ENCODE measurements around the gene MBL2. TPM values are rescaled to one million over a fixed set of nuclear protein-coding genes. Genes with fewer than 3 reads are reported as not detected.

Gene MBL2
- total RNA-seq, 1 donor: under 0.01 TPM

DNA sequence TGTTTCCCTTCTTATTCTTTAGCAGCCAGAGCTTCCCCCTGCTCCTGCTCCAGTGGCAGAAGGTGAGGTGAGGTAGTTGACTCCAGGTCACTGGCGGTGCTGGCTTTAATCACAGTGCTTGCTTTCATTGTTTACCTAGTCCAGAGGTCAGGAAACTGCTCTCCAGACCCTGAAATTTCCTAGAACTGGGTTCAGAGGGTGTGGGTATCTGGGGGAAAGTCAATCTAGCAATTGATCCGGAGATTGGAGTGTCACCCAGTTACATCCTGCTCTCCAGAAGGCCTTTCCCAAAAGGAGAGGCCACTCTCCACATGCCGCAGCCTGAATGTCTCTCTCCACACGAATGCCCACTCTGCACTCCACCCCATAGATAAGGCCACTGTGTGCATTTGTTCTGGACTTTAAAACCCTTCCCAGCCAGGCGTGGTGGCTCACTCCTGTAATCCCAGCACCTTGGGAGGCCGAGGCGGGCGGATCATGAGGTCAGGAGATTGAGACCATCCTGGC is 2.1 kb upstream of the MBL2 start:
- TF ChIP-seq, protein P1, sequence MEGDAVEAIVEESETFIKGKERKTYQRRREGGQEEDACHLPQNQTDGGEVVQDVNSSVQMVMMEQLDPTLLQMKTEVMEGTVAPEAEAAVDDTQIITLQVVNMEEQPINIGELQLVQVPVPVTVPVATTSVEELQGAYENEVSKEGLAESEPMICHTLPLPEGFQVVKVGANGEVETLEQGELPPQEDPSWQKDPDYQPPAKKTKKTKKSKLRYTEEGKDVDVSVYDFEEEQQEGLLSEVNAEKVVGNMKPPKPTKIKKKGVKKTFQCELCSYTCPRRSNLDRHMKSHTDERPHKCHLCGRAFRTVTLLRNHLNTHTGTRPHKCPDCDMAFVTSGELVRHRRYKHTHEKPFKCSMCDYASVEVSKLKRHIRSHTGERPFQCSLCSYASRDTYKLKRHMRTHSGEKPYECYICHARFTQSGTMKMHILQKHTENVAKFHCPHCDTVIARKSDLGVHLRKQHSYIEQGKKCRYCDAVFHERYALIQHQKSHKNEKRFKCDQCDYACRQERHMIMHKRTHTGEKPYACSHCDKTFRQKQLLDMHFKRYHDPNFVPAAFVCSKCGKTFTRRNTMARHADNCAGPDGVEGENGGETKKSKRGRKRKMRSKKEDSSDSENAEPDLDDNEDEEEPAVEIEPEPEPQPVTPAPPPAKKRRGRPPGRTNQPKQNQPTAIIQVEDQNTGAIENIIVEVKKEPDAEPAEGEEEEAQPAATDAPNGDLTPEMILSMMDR (IDR thresholded peaks at IDR 0.05; ENCODE audit: extremely low read depth, low read depth, low read length): no peak
- Histone ChIP-seq H3K79me2 (ENCODE audit: insufficient read depth, low read length) (no peaks in the 10 kb centered on the region), H2AFZ (ENCODE audit: low read length) (no peak overlapping the region), H3K4me2 (ENCODE audit: insufficient read depth, low read length) (no peak overlapping the region), H3K4me3 (ENCODE audit: insufficient read depth, low read length) (no peak overlapping the region), H3K4me1 (ENCODE audit: insufficient read depth, low read length) (no peaks in the 10 kb centered on the region), H3K27me3 (ENCODE audit: insufficient read depth, low read length) (no peaks in the 10 kb centered on the region), H4K20me1 (ENCODE audit: insufficient read depth, low read length) (no peaks in the 10 kb centered on the region), H3K27ac (ENCODE audit: low read depth, low read length) (no peak overlapping the region), H3K9me3 (ENCODE audit: low read depth, low read length) (no peaks in the 10 kb centered on the region), H3K36me3 (ENCODE audit: insufficient read depth, low read length) (no peaks in the 10 kb centered on the region)
- no peak for DNase-seq (ENCODE audit: insufficient read length, low spot score, missing footprints)

- no peak overlapping the region for H2AFZ ChIP-seq (ENCODE audit: low read length)
- no peak overlapping the region for H3K4me3 ChIP-seq (ENCODE audit: insufficient read depth, low read length)
- H3K27ac ChIP-seq (ENCODE audit: low read depth, low read length): no peak overlapping the region
- H3K36me3 ChIP-seq (ENCODE audit: insufficient read depth, low read length): no peaks in the 10 kb centered on the region
- H3K4me2 ChIP-seq (ENCODE audit: insufficient read depth, low read length): no peak overlapping the region
- TF ChIP-seq, protein P1 (IDR thresholded peaks at IDR 0.05; ENCODE audit: extremely low read depth, low read depth, low read length): no peak
- DNase-seq (ENCODE audit: insufficient read length, low spot score, missing footprints): no peak
- H3K9me3 ChIP-seq (ENCODE audit: low read depth, low read length): no peaks in the 10 kb centered on the region
- no peaks in the 10 kb centered on the region for H4K20me1 ChIP-seq (ENCODE audit: insufficient read depth, low read length)
- no peaks in the 10 kb centered on the region for H3K4me1 ChIP-seq (ENCODE audit: insufficient read depth, low read length)
- no peaks in the 10 kb centered on the region for H3K27me3 ChIP-seq (ENCODE audit: insufficient read depth, low read length)
- no peaks in the 10 kb centered on the region for H3K79me2 ChIP-seq (ENCODE audit: insufficient read depth, low read length)
These were observed 1.6 kb upstream of the MBL2 start for GRCh38 chr10:52774182-52774581.

- no peak overlapping the region for H3K4me3 ChIP-seq (ENCODE audit: insufficient read depth, low read length)
- no peaks in the 10 kb centered on the region for H4K20me1 ChIP-seq (ENCODE audit: insufficient read depth, low read length)
- TF ChIP-seq, protein P1 (IDR thresholded peaks at IDR 0.05; ENCODE audit: extremely low read depth, low read depth, low read length): no peak
- H2AFZ ChIP-seq (ENCODE audit: low read length): no peak overlapping the region
- no peak for DNase-seq (ENCODE audit: insufficient read length, low spot score, missing footprints)
- no peak overlapping the region for H3K4me2 ChIP-seq (ENCODE audit: insufficient read depth, low read length)
- no peak overlapping the region for H3K27ac ChIP-seq (ENCODE audit: low read depth, low read length)
- H3K27me3 ChIP-seq (ENCODE audit: insufficient read depth, low read length): no peaks in the 10 kb centered on the region
- no peaks in the 10 kb centered on the region for H3K36me3 ChIP-seq (ENCODE audit: insufficient read depth, low read length)
- H3K4me1 ChIP-seq (ENCODE audit: insufficient read depth, low read length): no peaks in the 10 kb centered on the region
- no peaks in the 10 kb centered on the region for H3K79me2 ChIP-seq (ENCODE audit: insufficient read depth, low read length)
- no peaks in the 10 kb centered on the region for H3K9me3 ChIP-seq (ENCODE audit: low read depth, low read length)
These were observed 794 bp downstream of the MBL2 start for GRCh38 chr10:52771534-52772445.

DNA sequence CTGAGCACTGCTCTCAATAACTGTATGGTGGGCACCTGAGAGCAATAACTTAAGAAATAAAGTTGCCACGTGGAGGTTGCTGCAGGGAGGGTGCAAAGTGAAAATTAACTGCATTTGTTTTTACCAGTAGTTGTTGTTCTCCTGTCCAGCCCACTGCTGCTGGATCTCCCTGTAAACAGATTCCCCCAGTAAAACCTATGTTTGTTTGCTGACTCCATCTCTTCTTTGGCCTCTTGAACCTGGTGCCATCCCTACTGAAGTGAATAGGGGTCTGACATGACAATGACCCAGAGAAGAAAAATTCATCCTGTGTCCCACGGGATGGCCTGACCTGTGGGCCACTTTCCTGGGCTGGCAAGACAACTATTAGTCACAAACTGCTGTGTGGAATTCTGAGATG is 1.7 kb downstream of the MBL2 start:
- H3K27ac ChIP-seq (ENCODE audit: low read depth, low read length): no peak overlapping the region
- no peaks in the 10 kb centered on the region for H3K4me1 ChIP-seq (ENCODE audit: insufficient read depth, low read length)
- DNase-seq (ENCODE audit: insufficient read length, low spot score, missing footprints): no peak
- no peak overlapping the region for H2AFZ ChIP-seq (ENCODE audit: low read length)
- no peak overlapping the region for H3K4me3 ChIP-seq (ENCODE audit: insufficient read depth, low read length)
- no peaks in the 10 kb centered on the region for H3K36me3 ChIP-seq (ENCODE audit: insufficient read depth, low read length)
- H3K27me3 ChIP-seq (ENCODE audit: insufficient read depth, low read length): no peaks in the 10 kb centered on the region
- TF ChIP-seq, protein P1 (IDR thresholded peaks at IDR 0.05; ENCODE audit: extremely low read depth, low read depth, low read length): no peak
- no peaks in the 10 kb centered on the region for H3K9me3 ChIP-seq (ENCODE audit: low read depth, low read length)
- no peaks in the 10 kb centered on the region for H4K20me1 ChIP-seq (ENCODE audit: insufficient read depth, low read length)
- no peaks in the 10 kb centered on the region for H3K79me2 ChIP-seq (ENCODE audit: insufficient read depth, low read length)
- no peak overlapping the region for H3K4me2 ChIP-seq (ENCODE audit: insufficient read depth, low read length)
